ENCODE data around the gene MALSU1. TPM values are rescaled to one million over a fixed set of nuclear protein-coding genes. Genes with fewer than 3 reads are reported as not detected.

Gene MALSU1
- polyA plus RNA-seq, 1 of the 3 experiments (the other 2 are of a cell fraction), result 102 TPM

- no peaks in the 10 kb centered on the region for H3K9me2 ChIP-seq
- no peak overlapping the region for H2AFZ ChIP-seq (ENCODE audit: low read depth)
- WGBS (ENCODE audit: low lambda C conversion rate), result 13% methylated on average over 5 of the region's 5 CpGs
- H3K9me3 ChIP-seq, result peaks cover 10% of the 10 kb centered on the region; the same call in 1 of the 2 replicates
- H3K79me2 ChIP-seq (ENCODE audit: insufficient read depth), result peaks cover 44% of the 10 kb centered on the region
- POLR2A ChIA-PET, result interaction anchor here (0.7 kb wide), 1 partner anchor 188 kb away, joined by 3 read pairs; no protein-coding TSS in a partner anchor
- peaks cover 58% of the 10 kb centered on the region for H3F3A ChIP-seq (replicated peaks; ENCODE audit: insufficient read depth)
- H3K4me1 ChIP-seq (ENCODE audit: control insufficient read depth in 1 of 2, insufficient read depth in 2 of 2, low read depth in 1 of 2, low read length in 1 of 2), result peaks cover 8 to 33% of the 10 kb centered on the region in 2 experiments
- H3K27me3 ChIP-seq (ENCODE audit: insufficient read depth), result no peaks in the 10 kb centered on the region
- H3K36me3 ChIP-seq (replicated peaks in 1 of 2; ENCODE audit: control insufficient read depth in 1 of 2, insufficient read depth in 2 of 2, low read length in 1 of 2), result peaks cover 42 to 64% of the 10 kb centered on the region in 2 experiments
- H4K20me1 ChIP-seq (ENCODE audit: insufficient read depth), result peaks cover 5% of the 10 kb centered on the region; the same call in 1 of the 2 replicates
- H3K4me3 ChIP-seq (ENCODE audit: low read depth in 2 of 2, low read length in 1 of 2), result peak overlapping the region in 1 of 2 experiments; percentile 13; a peak in 1 of 4 replicates
- CTCF ChIA-PET, result interaction anchor here (1.5 to 1.6 kb wide), 2 partner anchors 62 to 212 kb away, joined by 4 to 7 read pairs; no protein-coding TSS in a partner anchor
- H3K4me2 ChIP-seq, result peak overlapping the region; percentile 65
- no peak for DNase-seq
- peak overlapping the region; percentile 59; the same call in 1 of the 2 replicates for H3K9ac ChIP-seq
- H3K27ac ChIP-seq (ENCODE audit: low read depth in 2 of 2, low read length in 1 of 2), result peak overlapping the region; percentile 71 to 99
- TF ChIP-seq NFIC (IDR thresholded peaks at IDR 0.05; ENCODE audit: borderline replicate concordance) (peak; percentile 100), MXI1 (IDR thresholded peaks at IDR 0.05; ENCODE audit: low read depth, low read length) (no peak), TCF12 (IDR thresholded peaks at IDR 0.05) (peak; percentile 98), SIN3A (IDR thresholded peaks at IDR 0.05; ENCODE audit: borderline replicate concordance, low read depth, low read length) (peak; percentile 79; the same call in 1 of the 2 replicates), USF2 (IDR thresholded peaks at IDR 0.05; ENCODE audit: borderline replicate concordance, low read depth, low read length) (no peak), EP300 (IDR thresholded peaks at IDR 0.05; ENCODE audit: borderline replicate concordance in 1 of 2, low read depth in 1 of 2, low read length in 1 of 2) (peak in 1 of 2 experiments; percentile 99; a peak in 2 of 4 replicates), GABPA (IDR thresholded peaks at IDR 0.05; ENCODE audit: low read depth) (no peak; the same call in 1 of the 2 replicates), CTCF (IDR thresholded peaks at IDR 0.05) (no peak), CHD2 (IDR thresholded peaks at IDR 0.05; ENCODE audit: low read length, partially characterized antibody) (no peak), EZH2phosphoT487 (IDR thresholded peaks at IDR 0.05; ENCODE audit: borderline replicate concordance, low read depth) (no peak), FOXM1 (IDR thresholded peaks at IDR 0.05; ENCODE audit: low read depth) (peak; percentile 91), NRF1 (IDR thresholded peaks at IDR 0.05; ENCODE audit: low read depth, low read length) (no peak), RFX5 (IDR thresholded peaks at IDR 0.05; ENCODE audit: low read length) (no peak), FOXJ3 (CRISPR knock-in tag; IDR thresholded peaks at IDR 0.05) (no peak), REST (IDR thresholded peaks at IDR 0.05; ENCODE audit: low read depth, low read length) (peak; percentile 61; the same call in 1 of the 2 replicates), POLR2AphosphoS5 (IDR thresholded peaks at IDR 0.05; ENCODE audit: low read depth, low read length) (peak; percentile 79; the same call in 1 of the 2 replicates), RAD21 (IDR thresholded peaks at IDR 0.05; ENCODE audit: low read length) (no peak), TEAD4 (IDR thresholded peaks at IDR 0.05; ENCODE audit: borderline replicate concordance, insufficient read depth) (peak; percentile 99), USF1 (IDR thresholded peaks at IDR 0.05; ENCODE audit: borderline replicate concordance, low read depth) (peak; percentile 26; the same call in 1 of the 2 replicates), FOSL2 (IDR thresholded peaks at IDR 0.05; ENCODE audit: borderline replicate concordance, low read depth) (peak; percentile 98), GATA2 (CRISPR knock-in tag; IDR thresholded peaks at IDR 0.05) (no peak), SMC3 (IDR thresholded peaks at IDR 0.05; ENCODE audit: low read depth, low read length) (no peak), JUND (IDR thresholded peaks at IDR 0.05) (peak; percentile 98), ZBTB33 (IDR thresholded peaks at IDR 0.05; ENCODE audit: borderline replicate concordance, low read depth) (peak; percentile 89)
Measured at GRCh38 chr7:23334482-23335056, 35.4 kb downstream of the MALSU1 start.
